Measurements from ENCODE around the gene NCBP2L. TPM values are rescaled to one million over a fixed set of nuclear protein-coding genes. Genes with fewer than 3 reads are reported as not detected.

NCBP2L gene
- total and polyA plus RNA-seq, 4 donors, result 0.02 to 0.24 (median 0.08) TPM; not detected in 1

DNA sequence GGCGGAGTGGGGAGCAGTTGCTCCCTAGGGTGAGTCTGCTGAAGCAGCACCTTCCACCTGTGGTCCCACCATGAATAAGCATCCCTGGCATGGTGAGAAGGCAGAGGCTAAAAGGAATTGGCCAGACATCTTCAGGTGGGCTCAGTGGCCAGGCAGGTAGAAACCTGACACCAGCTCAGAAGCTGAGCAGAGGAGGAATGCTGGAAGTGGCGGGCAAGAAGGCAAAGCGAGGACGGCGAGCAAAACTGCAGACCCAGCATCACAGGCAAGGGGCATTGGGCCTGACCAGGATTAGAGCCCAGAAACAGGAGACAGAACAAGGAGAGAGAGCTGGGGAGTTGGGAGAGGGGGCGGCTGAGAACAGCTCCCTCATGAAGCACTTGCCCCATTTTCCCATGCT lies 27.3 kb upstream of the NCBP2L start:
- no peak overlapping the region for H3K4me3 ChIP-seq (ENCODE audit: low read depth in 1 of 3, low read length in 3 of 3)
- H3K36me3 ChIP-seq (ENCODE audit: control insufficient read depth in 4 of 4, insufficient read depth in 3 of 4, low read depth in 1 of 4, low read length in 3 of 4), result no peaks in the 10 kb centered on the region
- H3K9ac ChIP-seq (ENCODE audit: low read depth in 1 of 2, low read length in 2 of 2), result no peak overlapping the region
- H3K4me1 ChIP-seq (ENCODE audit: control insufficient read depth in 4 of 4, insufficient read depth in 4 of 4, low read length in 3 of 4), result peaks cover 6 to 22% (median 8%) of the 10 kb centered on the region in 4 donors
- H3K27me3 ChIP-seq (ENCODE audit: control insufficient read depth in 4 of 4, insufficient read depth in 4 of 4, low read length in 3 of 4), result no peaks in the 10 kb centered on the region
- TF ChIP-seq FOXA2 (IDR thresholded peaks at IDR 0.05) (no peak), TAF1 (conservative IDR thresholded peaks at IDR 0.05) (no peak), RXRA (IDR thresholded peaks at IDR 0.05) (no peak), EGR1 (IDR thresholded peaks at IDR 0.05; ENCODE audit: low read depth in 2 of 2) (no peak), JUND (IDR thresholded peaks at IDR 0.05) (no peak), GABPA (IDR thresholded peaks at IDR 0.05 in 1 of 2, conservative IDR thresholded peaks at IDR 0.05 in 1 of 2) (no peak), NR2F2 (IDR thresholded peaks at IDR 0.05) (no peak)
- TF ChIP-seq, protein P1, sequence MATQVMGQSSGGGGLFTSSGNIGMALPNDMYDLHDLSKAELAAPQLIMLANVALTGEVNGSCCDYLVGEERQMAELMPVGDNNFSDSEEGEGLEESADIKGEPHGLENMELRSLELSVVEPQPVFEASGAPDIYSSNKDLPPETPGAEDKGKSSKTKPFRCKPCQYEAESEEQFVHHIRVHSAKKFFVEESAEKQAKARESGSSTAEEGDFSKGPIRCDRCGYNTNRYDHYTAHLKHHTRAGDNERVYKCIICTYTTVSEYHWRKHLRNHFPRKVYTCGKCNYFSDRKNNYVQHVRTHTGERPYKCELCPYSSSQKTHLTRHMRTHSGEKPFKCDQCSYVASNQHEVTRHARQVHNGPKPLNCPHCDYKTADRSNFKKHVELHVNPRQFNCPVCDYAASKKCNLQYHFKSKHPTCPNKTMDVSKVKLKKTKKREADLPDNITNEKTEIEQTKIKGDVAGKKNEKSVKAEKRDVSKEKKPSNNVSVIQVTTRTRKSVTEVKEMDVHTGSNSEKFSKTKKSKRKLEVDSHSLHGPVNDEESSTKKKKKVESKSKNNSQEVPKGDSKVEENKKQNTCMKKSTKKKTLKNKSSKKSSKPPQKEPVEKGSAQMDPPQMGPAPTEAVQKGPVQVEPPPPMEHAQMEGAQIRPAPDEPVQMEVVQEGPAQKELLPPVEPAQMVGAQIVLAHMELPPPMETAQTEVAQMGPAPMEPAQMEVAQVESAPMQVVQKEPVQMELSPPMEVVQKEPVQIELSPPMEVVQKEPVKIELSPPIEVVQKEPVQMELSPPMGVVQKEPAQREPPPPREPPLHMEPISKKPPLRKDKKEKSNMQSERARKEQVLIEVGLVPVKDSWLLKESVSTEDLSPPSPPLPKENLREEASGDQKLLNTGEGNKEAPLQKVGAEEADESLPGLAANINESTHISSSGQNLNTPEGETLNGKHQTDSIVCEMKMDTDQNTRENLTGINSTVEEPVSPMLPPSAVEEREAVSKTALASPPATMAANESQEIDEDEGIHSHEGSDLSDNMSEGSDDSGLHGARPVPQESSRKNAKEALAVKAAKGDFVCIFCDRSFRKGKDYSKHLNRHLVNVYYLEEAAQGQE (IDR thresholded peaks at IDR 0.05), result no peak
- TF ChIP-seq, protein P2, sequence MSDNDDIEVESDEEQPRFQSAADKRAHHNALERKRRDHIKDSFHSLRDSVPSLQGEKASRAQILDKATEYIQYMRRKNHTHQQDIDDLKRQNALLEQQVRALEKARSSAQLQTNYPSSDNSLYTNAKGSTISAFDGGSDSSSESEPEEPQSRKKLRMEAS (IDR thresholded peaks at IDR 0.05), result no peak
- TF ChIP-seq, protein P3, sequence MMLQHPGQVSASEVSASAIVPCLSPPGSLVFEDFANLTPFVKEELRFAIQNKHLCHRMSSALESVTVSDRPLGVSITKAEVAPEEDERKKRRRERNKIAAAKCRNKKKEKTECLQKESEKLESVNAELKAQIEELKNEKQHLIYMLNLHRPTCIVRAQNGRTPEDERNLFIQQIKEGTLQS (IDR thresholded peaks at IDR 0.05), result no peak
- DNase-seq (ENCODE audit: low spot score), result no peak
- 97% methylated on average over 6 of the region's 6 CpGs for WGBS
- H3K27ac ChIP-seq (ENCODE audit: low read depth in 1 of 2, low read length in 2 of 2), result no peak overlapping the region
- no peaks in the 10 kb centered on the region for H3K9me3 ChIP-seq (ENCODE audit: control insufficient read depth in 4 of 4, low read length in 3 of 4)

DNA sequence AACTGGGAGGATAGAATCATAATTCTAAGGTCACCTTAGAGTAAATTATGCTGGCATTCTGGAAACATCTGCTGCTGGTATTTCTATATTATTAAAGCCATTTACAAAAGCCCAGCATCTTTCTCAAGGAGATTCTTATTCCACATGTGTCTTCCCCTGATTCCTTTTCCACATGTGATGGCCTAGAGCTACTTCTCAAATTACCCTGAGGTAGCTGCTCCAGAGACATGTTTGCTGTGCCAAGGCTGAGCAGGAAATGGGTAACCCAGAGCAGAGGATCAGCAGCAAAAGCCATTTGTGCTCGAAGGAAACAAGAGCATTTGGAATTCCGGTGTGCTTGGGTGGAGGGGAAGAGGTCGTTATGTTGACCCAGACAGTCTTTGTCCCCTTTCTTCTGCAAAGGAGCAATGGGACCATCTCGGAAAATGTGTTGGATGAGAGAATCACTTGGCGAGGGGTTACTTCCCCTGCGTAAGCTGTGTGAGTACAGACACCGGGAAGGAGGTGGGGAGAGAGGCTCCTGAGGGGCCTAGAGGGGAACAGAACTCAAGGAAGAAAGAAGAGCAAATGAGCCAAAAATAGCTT lies 26.6 kb upstream of the NCBP2L start:
- TF ChIP-seq TAF1 (conservative IDR thresholded peaks at IDR 0.05), result no peak
- TF ChIP-seq, protein P4, sequence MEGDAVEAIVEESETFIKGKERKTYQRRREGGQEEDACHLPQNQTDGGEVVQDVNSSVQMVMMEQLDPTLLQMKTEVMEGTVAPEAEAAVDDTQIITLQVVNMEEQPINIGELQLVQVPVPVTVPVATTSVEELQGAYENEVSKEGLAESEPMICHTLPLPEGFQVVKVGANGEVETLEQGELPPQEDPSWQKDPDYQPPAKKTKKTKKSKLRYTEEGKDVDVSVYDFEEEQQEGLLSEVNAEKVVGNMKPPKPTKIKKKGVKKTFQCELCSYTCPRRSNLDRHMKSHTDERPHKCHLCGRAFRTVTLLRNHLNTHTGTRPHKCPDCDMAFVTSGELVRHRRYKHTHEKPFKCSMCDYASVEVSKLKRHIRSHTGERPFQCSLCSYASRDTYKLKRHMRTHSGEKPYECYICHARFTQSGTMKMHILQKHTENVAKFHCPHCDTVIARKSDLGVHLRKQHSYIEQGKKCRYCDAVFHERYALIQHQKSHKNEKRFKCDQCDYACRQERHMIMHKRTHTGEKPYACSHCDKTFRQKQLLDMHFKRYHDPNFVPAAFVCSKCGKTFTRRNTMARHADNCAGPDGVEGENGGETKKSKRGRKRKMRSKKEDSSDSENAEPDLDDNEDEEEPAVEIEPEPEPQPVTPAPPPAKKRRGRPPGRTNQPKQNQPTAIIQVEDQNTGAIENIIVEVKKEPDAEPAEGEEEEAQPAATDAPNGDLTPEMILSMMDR (IDR thresholded peaks at IDR 0.05; ENCODE audit: low read depth, low read length, missing input control), result no peak
- TF ChIP-seq HNF4G (IDR thresholded peaks at IDR 0.05), result no peak
- TF ChIP-seq, protein P2 (IDR thresholded peaks at IDR 0.05), result no peak
- no peak for TF ChIP-seq FOXA2 (IDR thresholded peaks at IDR 0.05)
- TF ChIP-seq, protein P3 (IDR thresholded peaks at IDR 0.05), result no peak
- no peak for TF ChIP-seq SP1 (IDR thresholded peaks at IDR 0.05)
- TF ChIP-seq EGR1 (IDR thresholded peaks at IDR 0.05; ENCODE audit: low read depth in 2 of 2), result no peak
- no peak for TF ChIP-seq GABPA (IDR thresholded peaks at IDR 0.05 in 1 of 2, conservative IDR thresholded peaks at IDR 0.05 in 1 of 2)
- TF ChIP-seq RAD21 (IDR thresholded peaks at IDR 0.05), result no peak
- no peak overlapping the region for H3K27ac ChIP-seq (ENCODE audit: low read depth in 1 of 2, low read length in 2 of 2)
- H3K36me3 ChIP-seq (ENCODE audit: control insufficient read depth in 4 of 4, insufficient read depth in 3 of 4, low read depth in 1 of 4, low read length in 3 of 4), result no peaks in the 10 kb centered on the region
- H3K27me3 ChIP-seq (ENCODE audit: control insufficient read depth in 4 of 4, insufficient read depth in 4 of 4, low read length in 3 of 4), result no peaks in the 10 kb centered on the region
- 82% methylated on average over 7 of the region's 7 CpGs for WGBS
- H3K4me3 ChIP-seq (ENCODE audit: low read depth in 1 of 3, low read length in 3 of 3), result no peak overlapping the region
- peaks cover 4 to 24% (median 10%) of the 10 kb centered on the region in 4 donors for H3K4me1 ChIP-seq (ENCODE audit: control insufficient read depth in 4 of 4, insufficient read depth in 4 of 4, low read length in 3 of 4)
- DNase-seq (ENCODE audit: low spot score), result no peak
- no peaks in the 10 kb centered on the region for H3K9me3 ChIP-seq (ENCODE audit: control insufficient read depth in 4 of 4, low read length in 3 of 4)
- H3K9ac ChIP-seq (ENCODE audit: low read depth in 1 of 2, low read length in 2 of 2), result no peak overlapping the region

Data from liver (tissue), 9 donors.